Vagina (tissue), 2 donors: ENCODE measurements around the gene SLC25A47. TPM values are rescaled to one million over a fixed set of nuclear protein-coding genes. Genes with fewer than 3 reads are reported as not detected.

Experiments used
- DNase-seq, 2 donors: peaks; one replicate each; pipeline ENCODE4 v3.0.0-alpha.2; 2017; ENCODE audit errors: extremely low spot score in 2 of 2
- H3K27ac ChIP-seq: fragments of 200-600 bp; sonication (generic); one replicate; pipeline ENCODE4 v1.5.1; 2019
- H3K27me3 ChIP-seq: fragments of 200-600 bp; sonication (generic); one replicate; pipeline ENCODE4 v1.5.1; 2019
- H3K36me3 ChIP-seq, 2 donors: fragments of 200-600 bp; sonication (generic); one replicate each; pipeline ENCODE4 v1.5.1; 2017 to 2019
- H3K4me1 ChIP-seq: fragments of 200-600 bp; sonication (generic); one replicate; pipeline ENCODE4 v1.5.1; 2019
- H3K4me3 ChIP-seq, 2 donors: fragments of 200-600 bp; sonication (generic); 1 replicate in 1 of 2; 2 replicates in 1 of 2; pipeline ENCODE4 v1.5.1; 2016 to 2019
- H3K9me3 ChIP-seq: fragments of 200-600 bp; sonication (generic); one replicate; pipeline ENCODE4 v1.5.1; 2019
- CTCF ChIP-seq, 3 experiments: fragments of 450-650 bp in 2 of 3; fragments of 200-600 bp in 1 of 3; sonication (generic) in 1 of 3; IDR thresholded peaks; one replicate each; pipeline ENCODE4 v1.5.1; 2017 to 2019; ENCODE audit warnings: antibody characterized with exemption in 3 of 3, mild to moderate bottlenecking in 2 of 3, moderate library complexity in 2 of 3
- POLR2A ChIP-seq, 2 donors: fragments of 450-650 bp; IDR thresholded peaks; one replicate each; pipeline ENCODE4 v1.6.1; 2017; ENCODE audit warnings: antibody characterized with exemption in 2 of 2, mild to moderate bottlenecking in 2 of 2, moderate library complexity in 2 of 2
- POLR2AphosphoS5 ChIP-seq, 2 donors: sonication (generic); formaldehyde crosslinking; IDR thresholded peaks; one replicate each; pipeline ENCODE4 v1.9.0; 2017; ENCODE audit warnings: antibody characterized with exemption in 2 of 2, mild to moderate bottlenecking in 2 of 2, low read depth in 1 of 2; ENCODE audit not compliant: insufficient read depth in 1 of 2
- intact Hi-C: fragments of 100-400 bp; cut with DNase I; formaldehyde crosslinking; loops from one replicate; pipeline ENCODE4 v1.15.1; 2023
- total RNA-seq: library from RNA; depleted of rRNA; stranded (reverse); fragments of >200 nt; gene quantifications from one replicate; pipeline ENCODE4 v1.2.3, GENCODE V29; 2016

SLC25A47 gene
- total RNA-seq, 1 donor from 2014 or later = not detected

DNA sequence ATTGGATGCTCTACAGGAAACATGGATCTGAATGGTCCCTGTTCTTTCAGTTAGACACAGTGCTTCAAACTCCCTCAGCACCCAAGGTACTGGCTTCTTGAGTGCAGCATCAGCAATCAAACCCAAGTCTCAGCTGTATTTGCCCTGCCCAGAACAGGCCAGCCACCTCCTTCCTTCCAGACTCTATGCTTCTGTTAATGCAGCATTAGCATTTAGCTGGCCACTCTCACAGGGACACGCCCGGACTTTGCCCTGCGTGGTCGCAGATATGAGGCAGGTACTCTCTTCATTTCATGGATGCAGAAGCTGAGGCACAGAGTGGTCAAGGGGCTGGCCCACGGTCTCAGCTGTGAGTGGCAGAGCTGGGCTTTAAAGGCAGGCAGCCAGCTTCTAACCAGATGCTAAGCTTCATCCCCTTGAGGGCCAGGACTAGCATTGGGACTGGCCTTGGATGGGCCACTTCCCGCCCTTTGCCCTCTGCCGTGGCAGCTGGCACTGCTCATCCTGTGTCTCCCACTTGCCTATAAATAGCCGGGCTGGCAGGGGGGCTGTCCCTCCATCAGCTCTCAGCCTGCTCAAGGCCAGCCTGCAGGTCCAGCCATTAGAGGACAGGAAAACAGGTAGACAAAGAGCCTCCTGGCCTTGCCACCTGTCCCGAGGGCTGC lies 1.5 kb upstream of the SLC25A47 start:
- Histone ChIP-seq H3K4me3 (no peak overlapping the region), H3K27ac (no peak overlapping the region), H3K27me3 (no peaks in the 10 kb centered on the region), H3K9me3 (no peaks in the 10 kb centered on the region), H3K4me1 (peaks cover 15% of the 10 kb centered on the region), H3K36me3 (no peaks in the 10 kb centered on the region)
- no peak for DNase-seq
- intact Hi-C loops = no loop called here
- TF ChIP-seq POLR2A (IDR thresholded peaks at IDR 0.05) = no peak
- TF ChIP-seq CTCF (IDR thresholded peaks at IDR 0.05) = no peak
- no peak for TF ChIP-seq POLR2AphosphoS5 (IDR thresholded peaks at IDR 0.05; ENCODE audit: insufficient read depth in 1 of 2, low read depth in 1 of 2)

DNA sequence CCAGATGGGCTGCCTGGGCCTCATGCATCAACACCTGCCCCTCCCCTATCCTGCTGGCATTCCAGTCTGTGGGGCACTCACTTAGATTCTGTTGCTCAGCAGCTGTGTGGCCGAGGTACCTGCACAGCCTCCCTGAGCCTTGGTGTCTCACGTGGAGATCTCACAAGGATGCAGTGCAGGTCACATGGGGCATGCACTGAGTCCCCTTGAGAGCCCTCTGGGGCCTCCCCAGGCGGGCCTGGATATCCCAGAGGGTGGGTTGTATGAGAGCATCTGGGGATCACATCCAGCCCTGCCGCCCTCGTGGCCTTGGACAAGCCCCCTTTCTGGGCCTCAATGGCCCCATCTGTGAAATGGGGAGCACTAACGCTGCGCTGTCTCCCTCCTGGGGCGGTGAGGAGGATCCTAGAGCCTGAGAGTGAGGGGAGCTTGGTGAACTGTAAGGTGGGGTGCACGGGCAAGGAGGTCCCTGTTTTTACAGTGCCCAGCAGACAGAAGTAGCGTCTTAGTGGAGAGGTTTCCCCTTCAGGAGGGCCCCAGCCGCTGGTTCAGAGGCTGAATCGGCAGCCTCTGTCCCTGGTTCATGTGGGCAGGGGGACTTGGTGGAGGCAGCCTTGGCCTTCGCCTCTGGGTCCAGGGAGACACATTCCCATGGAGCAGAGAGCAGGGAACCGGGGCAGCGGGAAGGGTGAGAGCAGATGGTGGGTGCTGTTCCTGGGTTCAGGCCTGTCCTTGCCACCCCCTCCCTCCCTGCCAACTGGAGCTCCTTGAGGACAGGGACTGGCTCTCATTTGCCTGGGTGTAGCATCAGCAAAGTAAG lies 791 bp upstream of the SLC25A47 start:
- H3K27me3 ChIP-seq = no peaks in the 10 kb centered on the region
- H3K4me1 ChIP-seq = peaks cover 13% of the 10 kb centered on the region
- H3K9me3 ChIP-seq = no peaks in the 10 kb centered on the region
- TF ChIP-seq POLR2A (IDR thresholded peaks at IDR 0.05) (no peak), CTCF (IDR thresholded peaks at IDR 0.05) (no peak), POLR2AphosphoS5 (IDR thresholded peaks at IDR 0.05; ENCODE audit: insufficient read depth in 1 of 2, low read depth in 1 of 2) (no peak)
- no peak overlapping the region for H3K4me3 ChIP-seq
- intact Hi-C loops = no loop called here
- no peaks in the 10 kb centered on the region for H3K36me3 ChIP-seq
- H3K27ac ChIP-seq = no peak overlapping the region
- no peak for DNase-seq

- TF ChIP-seq POLR2AphosphoS5 (IDR thresholded peaks at IDR 0.05; ENCODE audit: insufficient read depth in 1 of 2, low read depth in 1 of 2) = no peak
- TF ChIP-seq POLR2A (IDR thresholded peaks at IDR 0.05) = no peak
- no peak for TF ChIP-seq CTCF (IDR thresholded peaks at IDR 0.05)
- no peak for DNase-seq
- H3K4me1 ChIP-seq = no peaks in the 10 kb centered on the region
- H3K36me3 ChIP-seq = no peaks in the 10 kb centered on the region
- no peak overlapping the region for H3K27ac ChIP-seq
- intact Hi-C loops = no loop called here
- H3K4me3 ChIP-seq = no peak overlapping the region
- no peaks in the 10 kb centered on the region for H3K9me3 ChIP-seq
- H3K27me3 ChIP-seq = no peaks in the 10 kb centered on the region
These were observed 786 bp downstream of the SLC25A47 start for GRCh38 chr14:100323942-100324307.

DNA sequence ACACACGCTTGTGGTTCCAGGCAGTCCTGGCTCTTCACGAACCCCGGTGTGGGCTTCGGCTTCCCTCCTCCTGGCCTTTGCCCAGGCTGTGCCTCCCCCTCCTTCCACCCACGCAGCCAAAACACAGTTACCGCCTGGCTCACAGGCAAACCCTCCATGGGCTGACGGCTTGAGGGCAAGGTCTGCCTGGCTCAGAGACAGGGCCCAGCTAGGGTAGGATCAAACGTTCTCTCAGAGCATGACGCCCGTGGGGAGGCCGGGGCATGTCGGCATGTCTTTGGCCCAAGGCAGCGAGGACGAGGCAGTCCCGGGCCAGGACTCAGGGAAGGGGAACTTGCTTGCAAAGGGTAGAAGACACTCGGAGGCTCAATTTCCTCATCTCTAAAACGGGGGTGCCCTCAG lies 2.1 kb downstream of the SLC25A47 start:
- no peak for DNase-seq
- TF ChIP-seq POLR2AphosphoS5 (IDR thresholded peaks at IDR 0.05; ENCODE audit: insufficient read depth in 1 of 2, low read depth in 1 of 2) = no peak
- TF ChIP-seq POLR2A (IDR thresholded peaks at IDR 0.05) = no peak
- TF ChIP-seq CTCF (IDR thresholded peaks at IDR 0.05) = no peak
- intact Hi-C loops = no loop called here
- H3K27ac ChIP-seq = no peak overlapping the region
- no peaks in the 10 kb centered on the region for H3K4me1 ChIP-seq
- no peaks in the 10 kb centered on the region for H3K9me3 ChIP-seq
- no peak overlapping the region for H3K4me3 ChIP-seq
- no peaks in the 10 kb centered on the region for H3K36me3 ChIP-seq
- no peaks in the 10 kb centered on the region for H3K27me3 ChIP-seq

DNA sequence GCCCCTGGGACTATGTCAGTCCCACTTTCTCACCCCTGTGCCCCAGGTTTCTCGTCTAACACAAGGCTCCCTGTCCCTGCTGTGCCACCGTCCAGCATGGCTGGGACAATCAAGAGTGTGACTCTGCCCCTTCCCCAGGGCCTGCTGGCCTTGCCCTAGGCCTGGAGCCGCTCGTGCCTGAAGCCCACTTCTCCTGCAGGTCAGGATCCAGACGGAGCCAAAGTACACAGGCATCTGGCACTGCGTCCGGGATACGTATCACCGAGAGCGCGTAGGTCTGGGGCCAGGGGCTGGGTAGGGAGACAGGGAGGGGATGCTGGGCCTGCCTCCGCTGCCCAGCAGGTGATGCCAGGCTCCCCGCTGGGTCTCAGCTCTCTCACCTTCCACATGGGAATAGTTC lies 2.8 kb downstream of the SLC25A47 start:
- H3K4me3 ChIP-seq = no peak overlapping the region
- intact Hi-C loops = no loop called here
- H3K36me3 ChIP-seq = no peaks in the 10 kb centered on the region
- H3K27ac ChIP-seq = no peak overlapping the region
- H3K27me3 ChIP-seq = no peaks in the 10 kb centered on the region
- H3K9me3 ChIP-seq = no peaks in the 10 kb centered on the region
- no peak for TF ChIP-seq POLR2AphosphoS5 (IDR thresholded peaks at IDR 0.05; ENCODE audit: insufficient read depth in 1 of 2, low read depth in 1 of 2)
- no peak for TF ChIP-seq CTCF (IDR thresholded peaks at IDR 0.05)
- TF ChIP-seq POLR2A (IDR thresholded peaks at IDR 0.05) = no peak
- no peaks in the 10 kb centered on the region for H3K4me1 ChIP-seq
- no peak for DNase-seq
